ENCODE results near the gene BICDL2.

BICDL2 gene

DNA sequence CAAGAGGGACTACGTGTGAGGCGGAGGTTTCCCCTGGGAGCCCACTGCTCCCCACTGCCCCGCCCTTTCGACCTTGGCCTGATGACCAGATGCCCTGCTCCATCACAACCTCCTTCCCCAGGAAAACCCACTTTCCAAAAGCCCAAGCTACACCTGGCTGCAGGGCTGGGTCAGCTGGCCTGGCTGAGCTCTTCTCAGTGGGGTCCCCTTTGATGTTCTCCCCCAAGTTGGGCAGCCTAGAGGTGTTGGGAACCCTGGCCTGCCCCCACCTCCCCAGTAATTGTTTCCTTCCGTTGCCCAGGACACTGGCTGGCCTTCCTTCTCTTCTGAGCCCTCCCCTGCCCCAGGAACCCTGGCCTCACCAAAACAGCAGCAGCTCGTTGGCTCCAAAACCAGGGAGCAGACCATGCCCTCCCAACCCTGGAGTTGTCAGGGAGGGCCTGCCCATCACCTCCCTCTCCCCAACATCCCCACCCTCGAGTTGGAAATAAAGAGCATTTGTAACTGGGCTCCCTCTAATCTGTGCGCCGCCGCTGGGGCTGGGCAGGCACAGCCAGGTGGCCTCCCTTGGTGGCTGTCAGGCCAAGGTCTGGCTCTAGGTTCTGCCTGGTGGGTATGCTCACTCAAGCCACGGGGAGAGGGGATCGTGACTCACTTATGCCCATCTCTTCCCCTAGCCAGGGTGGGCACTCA is 22.6 kb downstream of the BICDL2 start:
- DNase-seq (ENCODE audit: extremely low spot score), result no peak
- CTCF ChIA-PET, result interaction anchor here (0.8 kb wide), 1 partner anchor 17 kb away, joined by 3 read pairs; no protein-coding TSS in a partner anchor
- POLR2A ChIA-PET, result interaction anchor here (0.7 kb wide), 1 partner anchor 31 kb away, joined by 3 read pairs; no protein-coding TSS in a partner anchor
- no peak for TF ChIP-seq CTBP1 (IDR thresholded peaks at IDR 0.05; ENCODE audit: borderline replicate concordance)
- no peak for TF ChIP-seq FOXK2 (IDR thresholded peaks at IDR 0.05)
- TF ChIP-seq ELF4 (IDR thresholded peaks at IDR 0.05), result no peak
- TF ChIP-seq NFRKB (IDR thresholded peaks at IDR 0.05), result no peak
- TF ChIP-seq SP1 (IDR thresholded peaks at IDR 0.05), result no peak
- TF ChIP-seq HDGF (IDR thresholded peaks at IDR 0.05; ENCODE audit: borderline replicate concordance), result no peak
- no peak for TF ChIP-seq LEF1 (IDR thresholded peaks at IDR 0.05; ENCODE audit: borderline replicate concordance)

DNA sequence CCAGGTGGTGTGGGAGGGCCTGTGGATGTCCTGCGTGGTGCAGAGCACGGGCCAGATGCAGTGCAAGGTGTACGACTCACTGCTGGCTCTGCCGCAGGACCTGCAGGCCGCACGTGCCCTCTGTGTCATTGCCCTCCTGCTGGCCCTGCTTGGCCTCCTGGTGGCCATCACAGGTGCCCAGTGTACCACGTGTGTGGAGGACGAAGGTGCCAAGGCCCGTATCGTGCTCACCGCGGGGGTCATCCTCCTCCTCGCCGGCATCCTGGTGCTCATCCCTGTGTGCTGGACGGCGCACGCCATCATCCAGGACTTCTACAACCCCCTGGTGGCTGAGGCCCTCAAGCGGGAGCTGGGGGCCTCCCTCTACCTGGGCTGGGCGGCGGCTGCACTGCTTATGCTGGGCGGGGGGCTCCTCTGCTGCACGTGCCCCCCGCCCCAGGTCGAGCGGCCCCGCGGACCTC is 23.2 kb downstream of the BICDL2 start:
- TF ChIP-seq HDGF (IDR thresholded peaks at IDR 0.05; ENCODE audit: borderline replicate concordance) (no peak), BHLHE40 (IDR thresholded peaks at IDR 0.05; ENCODE audit: borderline replicate concordance) (no peak), ELF4 (IDR thresholded peaks at IDR 0.05) (no peak), ARNT (IDR thresholded peaks at IDR 0.05) (no peak), SUZ12 (IDR thresholded peaks at IDR 0.05) (no peak)
- TF ChIP-seq, protein P1, sequence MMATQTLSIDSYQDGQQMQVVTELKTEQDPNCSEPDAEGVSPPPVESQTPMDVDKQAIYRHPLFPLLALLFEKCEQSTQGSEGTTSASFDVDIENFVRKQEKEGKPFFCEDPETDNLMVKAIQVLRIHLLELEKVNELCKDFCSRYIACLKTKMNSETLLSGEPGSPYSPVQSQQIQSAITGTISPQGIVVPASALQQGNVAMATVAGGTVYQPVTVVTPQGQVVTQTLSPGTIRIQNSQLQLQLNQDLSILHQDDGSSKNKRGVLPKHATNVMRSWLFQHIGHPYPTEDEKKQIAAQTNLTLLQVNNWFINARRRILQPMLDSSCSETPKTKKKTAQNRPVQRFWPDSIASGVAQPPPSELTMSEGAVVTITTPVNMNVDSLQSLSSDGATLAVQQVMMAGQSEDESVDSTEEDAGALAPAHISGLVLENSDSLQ (IDR thresholded peaks at IDR 0.05), result no peak
- DNase-seq (ENCODE audit: extremely low spot score), result no peak
- CTCF ChIA-PET, result interaction anchor here (0.8 kb wide), 1 partner anchor 18 kb away, joined by 3 read pairs; no protein-coding TSS in a partner anchor
- POLR2A ChIA-PET, result interaction anchor here (0.7 kb wide), 1 partner anchor 31 kb away, joined by 3 read pairs; no protein-coding TSS in a partner anchor

DNA sequence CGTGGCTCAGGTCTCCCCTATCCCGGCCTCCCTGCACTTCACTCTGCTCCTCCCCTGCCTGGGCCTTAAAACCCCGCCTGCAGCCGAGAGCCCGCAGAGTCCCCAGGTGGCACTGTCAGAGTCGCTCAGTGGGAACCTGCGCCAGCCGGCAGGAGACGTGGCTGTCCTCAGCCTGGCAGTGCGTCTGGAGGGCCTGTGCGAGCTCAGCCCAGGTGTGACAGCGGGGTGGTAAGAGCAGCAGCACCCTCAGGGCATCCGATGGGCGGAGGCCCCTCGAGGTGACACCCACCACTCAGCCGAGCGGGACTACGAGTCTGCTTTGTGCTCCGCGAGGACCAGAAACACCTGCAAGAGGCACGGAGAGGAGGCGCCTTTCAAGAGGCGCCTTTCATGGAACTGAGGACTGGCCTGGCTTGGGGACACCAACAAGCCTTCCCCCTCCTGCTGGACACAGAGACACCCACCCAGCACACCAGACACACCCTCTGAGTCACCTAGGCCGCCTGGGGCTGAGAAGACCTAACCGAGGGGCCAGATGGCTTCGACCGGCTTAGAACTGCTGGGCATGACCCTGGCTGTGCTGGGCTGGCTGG is 23.8 kb downstream of the BICDL2 start, which contains the start of gene CLDN9:
Gene CLDN9, plus strand, starts transcription at position 96 of the 593 bp plus-strand sequence. Its CDS starts 440 bp downstream, at position 536.
- CTCF ChIA-PET, result interaction anchor here (0.9 kb wide), 1 partner anchor 15 kb away, joined by 3 read pairs; no protein-coding TSS in a partner anchor
- POLR2A ChIA-PET, result interaction anchor here (1.2 to 4.3 kb wide), 2 partner anchors 9 to 26 kb away, joined by 3 to 44 read pairs; partner anchors contain the start of genes HCFC1R1, THOC6 and TNFRSF12A
- TF ChIP-seq HDGF (IDR thresholded peaks at IDR 0.05; ENCODE audit: borderline replicate concordance) (no peak), FOXA1 (IDR thresholded peaks at IDR 0.05) (no peak), BHLHE40 (IDR thresholded peaks at IDR 0.05; ENCODE audit: borderline replicate concordance) (no peak), ARNT (IDR thresholded peaks at IDR 0.05) (no peak), L3MBTL2 (conservative IDR thresholded peaks at IDR 0.05) (no peak), SP1 (IDR thresholded peaks at IDR 0.05) (no peak)
- no peak for DNase-seq (ENCODE audit: extremely low spot score)

DNA sequence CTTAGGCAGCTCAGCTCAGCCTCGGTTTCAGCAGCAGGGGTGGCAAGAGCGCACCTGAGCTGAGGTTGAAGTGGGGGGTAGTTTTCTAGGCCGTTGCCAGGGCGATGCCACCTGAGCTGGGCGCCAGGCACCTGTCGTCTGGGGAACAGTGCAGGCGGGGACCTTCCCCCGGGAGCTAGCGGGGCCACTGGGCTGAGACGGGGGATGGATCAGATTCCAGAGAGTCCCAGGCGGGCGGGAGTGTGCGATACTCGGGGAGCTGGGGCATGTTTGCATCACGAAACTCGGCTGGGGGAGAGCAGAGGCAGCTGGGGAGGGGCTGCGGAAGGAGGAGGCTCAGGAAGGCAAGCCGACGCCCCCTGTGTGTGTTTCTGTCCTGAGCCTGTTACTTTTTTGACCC is 24.5 kb downstream of the BICDL2 start:
- no peak for DNase-seq (ENCODE audit: extremely low spot score)
- TF ChIP-seq NFRKB (IDR thresholded peaks at IDR 0.05) (no peak), HDGF (IDR thresholded peaks at IDR 0.05; ENCODE audit: borderline replicate concordance) (no peak), FOXA1 (IDR thresholded peaks at IDR 0.05) (no peak), SP1 (IDR thresholded peaks at IDR 0.05) (no peak), TARDBP (IDR thresholded peaks at IDR 0.05) (no peak), FOXM1 (IDR thresholded peaks at IDR 0.05; ENCODE audit: borderline replicate concordance) (no peak), SUZ12 (IDR thresholded peaks at IDR 0.05) (no peak), ELF4 (IDR thresholded peaks at IDR 0.05) (no peak), BHLHE40 (IDR thresholded peaks at IDR 0.05; ENCODE audit: borderline replicate concordance) (no peak), ZNF384 (IDR thresholded peaks at IDR 0.05) (no peak), FOXK2 (IDR thresholded peaks at IDR 0.05) (no peak), CTBP1 (IDR thresholded peaks at IDR 0.05; ENCODE audit: borderline replicate concordance) (no peak), ARNT (IDR thresholded peaks at IDR 0.05) (no peak), L3MBTL2 (conservative IDR thresholded peaks at IDR 0.05) (no peak), LEF1 (IDR thresholded peaks at IDR 0.05; ENCODE audit: borderline replicate concordance) (no peak)
- TF ChIP-seq, protein P1 (IDR thresholded peaks at IDR 0.05), result no peak

DNA sequence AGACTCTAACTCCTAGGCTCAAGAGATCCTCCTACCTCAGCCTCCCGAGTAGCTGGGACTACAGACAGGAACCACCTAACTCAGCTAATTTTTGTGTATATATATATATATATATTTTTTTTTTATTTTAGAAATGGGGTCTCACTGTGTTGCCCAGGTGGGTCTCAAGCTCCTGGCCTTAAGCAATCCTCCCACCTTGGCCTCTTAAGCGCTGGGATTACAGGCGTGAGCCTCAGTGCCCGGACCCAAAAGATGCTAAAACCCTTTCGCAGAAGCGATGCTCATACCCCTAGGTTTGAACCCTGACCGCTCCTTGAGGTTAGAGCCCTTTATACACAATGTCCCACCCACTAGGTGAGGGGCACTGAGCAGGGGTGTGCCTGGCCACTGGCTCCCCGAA is 26.2 kb downstream of the BICDL2 start:
- POLR2A ChIA-PET, result interaction anchor here (1.3 to 4.3 kb wide), 3 partner anchors 8 to 30 kb away, joined by 3 to 44 read pairs (median 6); partner anchors contain the start of genes CLDN6, HCFC1R1, PKMYT1 and THOC6
- CTCF ChIA-PET, result interaction anchor here (0.7 to 1.7 kb wide), 3 partner anchors 8 to 21 kb away, joined by 3 to 6 read pairs (median 3); no protein-coding TSS in a partner anchor
- TF ChIP-seq CTBP1 (IDR thresholded peaks at IDR 0.05; ENCODE audit: borderline replicate concordance) (no peak), FOXK2 (IDR thresholded peaks at IDR 0.05) (no peak), NFRKB (IDR thresholded peaks at IDR 0.05) (no peak), LEF1 (IDR thresholded peaks at IDR 0.05; ENCODE audit: borderline replicate concordance) (no peak), ELF4 (IDR thresholded peaks at IDR 0.05) (no peak), SP1 (IDR thresholded peaks at IDR 0.05) (no peak), SUZ12 (IDR thresholded peaks at IDR 0.05) (no peak), ZNF384 (IDR thresholded peaks at IDR 0.05) (no peak), TARDBP (IDR thresholded peaks at IDR 0.05) (no peak)
- TF ChIP-seq, protein P1 (IDR thresholded peaks at IDR 0.05), result no peak
- no peak for DNase-seq (ENCODE audit: extremely low spot score)

More for the DNA sequence above, 24.5 kb downstream of the BICDL2 start:
- ChIA-PET POLR2A (interaction anchor here (1.0 to 4.3 kb wide), 4 partner anchors 10 to 32 kb away, joined by 3 to 44 read pairs (median 4); partner anchors contain the start of genes HCFC1R1, PKMYT1, THOC6 and TNFRSF12A), CTCF (interaction anchor here (0.9 kb wide), 1 partner anchor 16 kb away, joined by 3 read pairs; no protein-coding TSS in a partner anchor)
